ENCODE results near the gene CCDC15.
"Not testable (repeated sequence)": the region's sequence is repeated elsewhere in the genome, so short reads cannot be mapped to it uniquely, and the experiment has no call there.

CCDC15 gene

GRCh38 chr11:125052047-125052446 is 98.0 kb downstream of the CCDC15 start:
- TF ChIP-seq CTCF (conservative IDR thresholded peaks at IDR 0.05; ENCODE audit: low read depth), result no peak
- ChIA-PET CTCF (no interaction called here), POLR2A (ENCODE audit: low non-redundant PET) (no interaction called here)
- H3K27ac ChIP-seq, result no peak overlapping the region
- DNase-seq (ENCODE audit: low spot score), result no peak

DNA sequence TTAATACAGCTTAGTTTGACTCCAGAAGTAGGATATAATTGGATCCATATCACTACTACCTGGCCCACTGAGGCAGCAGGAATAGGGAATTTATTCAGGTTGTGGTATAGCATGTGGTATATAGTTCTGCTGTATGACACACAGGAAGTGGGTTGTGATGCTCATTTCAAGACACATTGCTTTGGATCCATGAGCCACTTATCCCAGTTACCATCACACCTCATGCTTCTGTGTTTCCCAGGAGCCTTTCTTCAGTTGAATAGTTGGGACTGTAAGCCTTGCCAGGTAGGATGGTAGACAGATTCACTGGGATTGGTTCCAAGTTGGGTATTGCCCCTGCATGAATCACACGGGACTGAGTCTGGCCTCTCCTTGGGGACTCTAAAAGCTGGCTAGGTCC is 99.2 kb downstream of the CCDC15 start:
- no peak for TF ChIP-seq CTCF (conservative IDR thresholded peaks at IDR 0.05; ENCODE audit: low read depth)
- ChIA-PET POLR2A (ENCODE audit: low non-redundant PET) (interaction anchor here (0.5 kb wide), 1 partner anchor 538 kb away, joined by 3 read pairs; no protein-coding TSS in a partner anchor), CTCF (no interaction called here)
- H3K27ac ChIP-seq, result no peak overlapping the region
- DNase-seq (ENCODE audit: low spot score), result no peak

- no peak overlapping the region for H3K27ac ChIP-seq
- no peak for TF ChIP-seq CTCF (conservative IDR thresholded peaks at IDR 0.05; ENCODE audit: low read depth)
- DNase-seq (ENCODE audit: low spot score), result no peak
- POLR2A ChIA-PET (ENCODE audit: low non-redundant PET), result no interaction called here
- CTCF ChIA-PET, result no interaction called here
Observed at GRCh38 chr11:125055107-125055715, 101.2 kb downstream of the CCDC15 start.

- H3K27ac ChIP-seq; POLR2A ChIA-PET (ENCODE audit: low non-redundant PET); CTCF ChIA-PET; DNase-seq (ENCODE audit: low spot score): not testable (repeated sequence)
Observed at GRCh38 chr11:125056111-125056510, 102.1 kb downstream of the CCDC15 start.

DNA sequence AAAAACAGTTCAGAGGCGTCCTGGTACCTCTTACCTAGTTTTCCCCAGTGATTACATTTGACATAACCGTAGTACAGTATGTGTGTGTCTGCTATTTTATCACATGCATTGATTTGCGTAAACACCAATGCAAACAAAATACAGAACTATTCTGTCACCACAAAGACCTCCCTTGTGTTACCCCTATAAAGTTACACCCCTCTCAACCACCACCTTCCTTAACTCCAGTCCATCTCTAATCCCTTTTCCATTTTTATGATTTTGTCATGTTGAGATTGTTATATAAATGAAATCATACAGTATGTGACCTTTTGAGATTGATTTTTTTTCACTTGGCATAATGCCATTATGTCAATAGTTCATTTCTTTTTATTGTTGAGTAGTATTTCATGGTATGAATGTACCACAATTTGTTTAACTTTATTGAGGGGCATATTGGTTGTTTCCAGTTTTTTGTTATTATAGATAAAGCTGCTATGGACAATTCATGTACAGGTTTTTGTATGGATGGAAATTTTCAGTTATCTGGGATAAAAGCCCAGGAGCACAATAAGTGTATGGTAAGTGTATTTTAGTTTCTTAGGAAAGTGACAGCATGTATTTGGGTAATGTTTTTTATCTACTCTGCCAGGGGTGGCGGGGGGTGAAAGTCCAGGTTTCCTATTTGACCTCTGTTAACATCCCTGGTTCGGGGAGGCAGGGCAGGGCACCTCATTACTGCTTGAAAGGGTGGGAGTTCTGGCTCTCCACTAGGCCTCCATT is 103.1 kb downstream of the CCDC15 start:
- ChIA-PET CTCF (no interaction called here), POLR2A (ENCODE audit: low non-redundant PET) (no interaction called here)
- no peak for TF ChIP-seq CTCF (conservative IDR thresholded peaks at IDR 0.05; ENCODE audit: low read depth)
- no peak for DNase-seq (ENCODE audit: low spot score)
- H3K27ac ChIP-seq, result no peak overlapping the region

GRCh38 chr11:125057693-125058016 is 103.7 kb downstream of the CCDC15 start:
- no peak overlapping the region for H3K27ac ChIP-seq
- ChIA-PET POLR2A (ENCODE audit: low non-redundant PET) (no interaction called here), CTCF (no interaction called here)
- no peak for TF ChIP-seq CTCF (conservative IDR thresholded peaks at IDR 0.05; ENCODE audit: low read depth)
- no peak for DNase-seq (ENCODE audit: low spot score)

DNA sequence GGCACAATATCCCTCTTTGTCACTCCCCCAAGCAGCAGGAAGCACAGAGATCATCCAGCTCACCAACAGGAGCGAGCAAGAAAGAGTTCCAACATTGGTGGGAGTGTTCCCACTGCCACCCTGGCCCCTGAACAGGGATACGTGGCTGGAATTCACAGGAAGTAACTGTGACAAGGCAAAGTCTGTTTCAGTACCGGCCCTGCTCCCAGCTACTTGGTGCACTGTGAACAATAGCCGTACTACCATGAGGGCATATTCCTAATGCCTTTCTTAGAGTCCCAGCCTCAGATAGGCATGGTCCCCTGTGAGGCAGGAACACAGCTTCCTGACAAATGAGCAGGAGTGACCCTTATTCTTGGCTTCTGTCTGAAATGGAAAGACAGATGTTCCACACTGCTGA is 107.3 kb downstream of the CCDC15 start:
- no peak for TF ChIP-seq CTCF (conservative IDR thresholded peaks at IDR 0.05; ENCODE audit: low read depth)
- ChIA-PET CTCF (interaction anchor here (0.6 kb wide), 1 partner anchor 289 kb away, joined by 3 read pairs; no protein-coding TSS in a partner anchor), POLR2A (ENCODE audit: low non-redundant PET) (no interaction called here)
- DNase-seq (ENCODE audit: low spot score), result no peak
- H3K27ac ChIP-seq, result no peak overlapping the region
